ENCODE results near the gene METTL13.
"Not testable (repeated sequence)": the region's sequence is repeated elsewhere in the genome, so short reads cannot be mapped to it uniquely, and the experiment has no call there.

The METTL13 gene

GRCh38 chr1:171769171-171769570 lies 12.3 kb upstream of the METTL13 start:
- DNase-seq (ENCODE audit: low spot score), result no peak

- no peak for DNase-seq (ENCODE audit: low spot score)
These were observed 11.7 kb upstream of the METTL13 start for GRCh38 chr1:171769754-171770153.

GRCh38 chr1:171772312-171772711 lies 9.1 kb upstream of the METTL13 start:
- DNase-seq (ENCODE audit: low spot score), result no peak

- DNase-seq (ENCODE audit: low spot score), result no peak
These were observed 781 bp upstream of the METTL13 start for GRCh38 chr1:171780583-171781175.

GRCh38 chr1:171783816-171784530 lies 2.5 kb downstream of the METTL13 start:
- DNase-seq (ENCODE audit: low spot score), result no peak

- no peak for DNase-seq (ENCODE audit: low spot score)
These were observed 3.3 kb downstream of the METTL13 start for GRCh38 chr1:171784784-171785183.

GRCh38 chr1:171785766-171786165 lies 4.3 kb downstream of the METTL13 start:
- no peak for DNase-seq (ENCODE audit: low spot score)

GRCh38 chr1:171786534-171786933 lies 5.1 kb downstream of the METTL13 start:
- DNase-seq (ENCODE audit: low spot score), result no peak

- no peak for DNase-seq (ENCODE audit: low spot score)
These were observed 6.4 kb downstream of the METTL13 start for GRCh38 chr1:171787686-171788480.

- no peak for DNase-seq (ENCODE audit: low spot score)
These were observed 7.2 kb downstream of the METTL13 start for GRCh38 chr1:171788696-171789095.

GRCh38 chr1:171790318-171790717 lies 8.9 kb downstream of the METTL13 start:
- DNase-seq (ENCODE audit: low spot score), result no peak

GRCh38 chr1:171792656-171793369 lies 11.4 kb downstream of the METTL13 start:
- DNase-seq (ENCODE audit: low spot score), result no peak

- DNase-seq (ENCODE audit: low spot score), result no peak
These were observed 12.2 kb downstream of the METTL13 start for GRCh38 chr1:171793636-171794035.

- DNase-seq (ENCODE audit: low spot score), result no peak
These were observed 12.6 kb downstream of the METTL13 start for GRCh38 chr1:171794085-171794484.

- DNase-seq (ENCODE audit: low spot score), result no peak
These were observed 15.1 kb downstream of the METTL13 start for GRCh38 chr1:171796592-171796991.

GRCh38 chr1:171798311-171798710 lies 16.9 kb downstream of the METTL13 start:
- no peak for DNase-seq (ENCODE audit: low spot score)

GRCh38 chr1:171798765-171799164 lies 17.3 kb downstream of the METTL13 start:
- no peak for DNase-seq (ENCODE audit: low spot score)

GRCh38 chr1:171799166-171799565 lies 17.7 kb downstream of the METTL13 start:
- no peak for DNase-seq (ENCODE audit: low spot score)

- DNase-seq (ENCODE audit: low spot score), result not testable (repeated sequence)
These were observed 18.2 kb downstream of the METTL13 start for GRCh38 chr1:171799698-171800097.

- no peak for DNase-seq (ENCODE audit: low spot score)
These were observed 18.9 kb downstream of the METTL13 start for GRCh38 chr1:171800342-171800741.

GRCh38 chr1:171800851-171801250 lies 19.4 kb downstream of the METTL13 start:
- no peak for DNase-seq (ENCODE audit: low spot score)

GRCh38 chr1:171801487-171801891 lies 20.0 kb downstream of the METTL13 start:
- peak; percentile 38 for DNase-seq (ENCODE audit: low spot score)

All from germinal center (tissue), 1 donor.